IMR-90 (cell line): ENCODE results near the gene GDF9. TPM values are rescaled to one million over a fixed set of nuclear protein-coding genes. Genes with fewer than 3 reads are reported as not detected.

Source experiments
- ATAC-seq: fragments of 200-7000 bp; cut with Tn5 transposase; 2 replicates; pipeline ENCODE4 v1.9.1; 2020; ENCODE audit warnings: low read depth, mild to moderate bottlenecking, moderate library complexity
- BruUV-seq: library from RNA; stranded (reverse); fragments of 400-500 nt; replicated peaks from 2 replicates; lab custom pipeline; 2021; lab: Mats Ljungman, UMichigan
- CTCF ChIA-PET: fragments of 300-600 bp; formaldehyde crosslinking; extraction: SDS; loops from one replicate; lab custom pipeline; 2021; ENCODE audit warnings: antibody characterized with exemption; lab: Yijun Ruan, JAX
- POLR2A ChIA-PET: fragments of 300-600 bp; sonication (Branson Sonifier 250); formaldehyde crosslinking; loops from one replicate; lab custom pipeline; 2022; ENCODE audit warnings: antibody characterized with exemption; ENCODE audit not compliant: unreplicated experiment; lab: Charles Lee
- DNase-seq: peaks from one replicate; pipeline ENCODE4 v3.0.0; 2013
- H2AFZ ChIP-seq: replicated peaks from 2 replicates; pipeline ENCODE3; 2013; ENCODE audit warnings: low read length, mild to moderate bottlenecking; ENCODE audit not compliant: poor library complexity
- H2AK5ac ChIP-seq: 2 replicates; pipeline ENCODE4 v1.6.1; 2013; ENCODE audit warnings: low read depth, low read length, inconsistent platforms
- H2AK9ac ChIP-seq: replicated peaks from 2 replicates; pipeline ENCODE3; 2013; ENCODE audit warnings: mild to moderate bottlenecking, low read depth, low read length, moderate library complexity; ENCODE audit not compliant: poor library complexity
- H2BK120ac ChIP-seq: 2 replicates; pipeline ENCODE4 v1.6.1; 2013; ENCODE audit warnings: low read depth, low read length, inconsistent platforms
- H2BK15ac ChIP-seq: 3 replicates; pipeline ENCODE4 v1.6.1; 2013; ENCODE audit warnings: low read depth, low read length, inconsistent platforms
- H2BK20ac ChIP-seq: 2 replicates; pipeline ENCODE4 v1.6.1; 2013; ENCODE audit warnings: low read depth, mild to moderate bottlenecking, inconsistent platforms, low read length, moderate library complexity
- H2BK5ac ChIP-seq: 2 replicates; pipeline ENCODE4 v1.6.1; 2013; ENCODE audit warnings: mild to moderate bottlenecking, low read depth, low read length, inconsistent platforms; ENCODE audit not compliant: poor library complexity, severe bottlenecking
- H3K14ac ChIP-seq: replicated peaks from 2 replicates; pipeline ENCODE4 v1.6.1; 2013; ENCODE audit warnings: low read depth, low read length, inconsistent platforms
- H3K18ac ChIP-seq: 2 replicates; pipeline ENCODE4 v1.6.1; 2013; ENCODE audit warnings: low read depth, low read length, control low read depth
- H3K23ac ChIP-seq: 2 replicates; pipeline ENCODE4 v1.6.1; 2013; ENCODE audit warnings: low read depth, low read length, inconsistent platforms
- H3K27ac ChIP-seq: 2 replicates; pipeline ENCODE4 v1.5.1; 2013; ENCODE audit warnings: mild to moderate bottlenecking, control low read depth, low read length; ENCODE audit not compliant: insufficient read depth
- H3K27me3 ChIP-seq: 2 replicates; pipeline ENCODE4 v1.6.1; 2013; ENCODE audit warnings: low read length; ENCODE audit not compliant: control insufficient read depth, insufficient read depth
- H3K36me3 ChIP-seq: 2 replicates; pipeline ENCODE4 v1.6.1; 2013; ENCODE audit warnings: low read length, mixed read lengths; ENCODE audit not compliant: control insufficient read depth, insufficient read depth
- H3K4ac ChIP-seq: 2 replicates; pipeline ENCODE4 v1.6.1; 2013; ENCODE audit warnings: low read depth, low read length, inconsistent platforms
- H3K4me1 ChIP-seq: 2 replicates; pipeline ENCODE4 v1.6.1; 2013; ENCODE audit warnings: low read length, mixed read lengths; ENCODE audit not compliant: control insufficient read depth, insufficient read depth
- H3K4me2 ChIP-seq: 2 replicates; pipeline ENCODE4 v1.6.1; 2013; ENCODE audit warnings: low read depth, mild to moderate bottlenecking, control low read depth, low read length, moderate library complexity
- H3K4me3 ChIP-seq: 2 replicates; pipeline ENCODE4 v1.5.1; 2013; ENCODE audit warnings: low read depth, mild to moderate bottlenecking, control low read depth, low read length, moderate library complexity; ENCODE audit not compliant: insufficient read depth
- H3K56ac ChIP-seq: 2 replicates; pipeline ENCODE4 v1.6.1; 2013; ENCODE audit warnings: low read length, inconsistent platforms; ENCODE audit not compliant: insufficient read depth; ENCODE audit errors: extremely low read depth
- H3K79me1 ChIP-seq, 2 experiments: 2 replicates each; pipeline ENCODE4 v1.6.1; 2013; ENCODE audit warnings: low read length in 2 of 2, inconsistent platforms in 1 of 2, low read depth in 1 of 2
- H3K9ac ChIP-seq: 2 replicates; pipeline ENCODE4 v1.6.1; 2013; ENCODE audit warnings: low read depth, low read length, control low read depth
- H3K9me1 ChIP-seq: 2 replicates; pipeline ENCODE4 v1.6.1; 2013; ENCODE audit warnings: low read length, inconsistent platforms; ENCODE audit not compliant: insufficient read depth
- H3K9me3 ChIP-seq: 2 replicates; pipeline ENCODE4 v1.6.1; 2013; ENCODE audit warnings: low read length; ENCODE audit not compliant: control insufficient read depth, insufficient read depth
- H4K20me1 ChIP-seq: 2 replicates; pipeline ENCODE4 v1.6.1; 2013; ENCODE audit warnings: low read length, inconsistent platforms; ENCODE audit not compliant: insufficient read depth
- H4K5ac ChIP-seq: 2 replicates; pipeline ENCODE4 v1.6.1; 2013; ENCODE audit warnings: mild to moderate bottlenecking, low read depth, low read length, control low read depth
- H4K8ac ChIP-seq, 2 experiments: 2 replicates each; pipeline ENCODE4 v1.6.1; 2013; ENCODE audit warnings: low read depth in 2 of 2, low read length in 2 of 2, control low read depth in 1 of 2, inconsistent platforms in 1 of 2
- H4K91ac ChIP-seq: 2 replicates; pipeline ENCODE4 v1.6.1; 2013; ENCODE audit warnings: low read depth, low read length, inconsistent platforms; ENCODE audit not compliant: insufficient read depth
- ELK1 ChIP-seq: fragments of 150-350 bp; IDR thresholded peaks from 2 replicates; pipeline ENCODE4 v1.6.1; 2016; ENCODE audit warnings: low read depth, mild to moderate bottlenecking, low read length, moderate library complexity, borderline replicate concordance
- POLR2A ChIP-seq: IDR thresholded peaks from 2 replicates; pipeline ENCODE4 v1.6.1; 2012; ENCODE audit warnings: mild to moderate bottlenecking, low read depth, low read length
- SMC3 ChIP-seq: fragments of 150-350 bp; IDR thresholded peaks from 2 replicates; pipeline ENCODE4 v1.6.1; 2016; ENCODE audit warnings: low read depth, mild to moderate bottlenecking, antibody characterized with exemption, low read length, moderate library complexity
- WGBS, 2 experiments: methylation state at CpG; one replicate each; pipeline versions ENCODE4 v1.1.5 to v1.1.7; 2013; ENCODE audit warnings: missing lambda C conversion rate in 2 of 2; ENCODE audit not compliant: insufficient read length in 1 of 2; ENCODE audit errors: extremely low coverage in 2 of 2; 5-methylcytosine and 5-hydroxymethylcytosine counted together
- dilution Hi-C: fragments of 300-500 bp; cut with HindIII; formaldehyde crosslinking; loops from one replicate; pipeline ENCODE4 v1.14.3; 2018; ENCODE audit warnings: low sequenced_read_pairs; ENCODE audit not compliant: unreplicated experiment
- in situ Hi-C: fragments of 300-500 bp; cut with MboI; formaldehyde crosslinking; loops from 3 replicates; pipeline ENCODE4 v1.14.3; 2019; ENCODE audit warnings: low sequenced_read_pairs, inconsistent platforms, mixed read lengths
- intact Hi-C: fragments of 100-400 bp; cut with micrococcal nuclease; formaldehyde crosslinking; loops from 2 replicates; pipeline ENCODE4 v1.10.0; 2022
- polyA plus RNA-seq, 3 experiments: library from polyadenylated mRNA; depleted of rRNA; stranded (reverse); fragments of >200 nt; gene quantifications; 2 replicates each; pipeline ENCODE4 v1.2.3, GENCODE V29; 2012; ENCODE audit warnings: low replicate concordance in 1 of 3
- total RNA-seq: library from RNA; depleted of rRNA; stranded (reverse); fragments of >200 nt; gene quantifications from 2 replicates; pipeline ENCODE4 v1.2.3, GENCODE V29; 2012

The GDF9 gene
- total and polyA plus RNA-seq, 2 of the 4 experiments (the other 2 are of a cell fraction): 0.18 to 0.21 TPM

DNA sequence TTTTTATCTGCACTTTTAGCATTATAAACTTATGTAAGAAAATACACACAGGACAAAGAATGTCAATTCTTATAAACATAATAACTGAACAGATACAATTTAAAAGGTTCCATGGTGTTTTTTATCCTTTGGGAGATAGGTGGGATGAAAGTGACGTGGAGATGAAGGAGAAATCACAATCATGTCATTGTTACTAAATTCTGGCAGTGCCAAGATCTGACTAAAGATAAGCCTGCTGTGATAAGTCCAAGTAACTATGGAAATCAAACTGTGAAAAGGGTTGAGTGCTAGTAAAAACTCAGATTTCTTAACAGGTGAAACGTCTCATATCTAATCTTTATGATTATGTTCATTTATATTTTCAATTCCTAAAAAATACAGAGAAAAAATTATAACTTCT is 18.3 kb upstream of the GDF9 start:
- dilution Hi-C loops: no loop called here
- intact Hi-C loops: no loop called here
- CTCF ChIA-PET: no interaction called here
- Histone ChIP-seq H2AK9ac (no peak overlapping the region), H4K5ac (no peak overlapping the region), H4K20me1 (no peaks in the 10 kb centered on the region), H4K8ac (no peak overlapping the region), H3K9me1 (no peaks in the 10 kb centered on the region; the same call in 1 of the 2 replicates), H4K91ac (no peak overlapping the region), H3K27ac (no peak overlapping the region), H2BK5ac (no peak overlapping the region), H3K4me2 (no peak overlapping the region), H3K4me3 (no peak overlapping the region), H2BK15ac (no peak overlapping the region), H2BK20ac (no peak overlapping the region), H3K18ac (no peak overlapping the region), H3K9me3 (no peaks in the 10 kb centered on the region), H3K79me1 (peaks cover 4 to 18% of the 10 kb centered on the region in 2 experiments), H2AK5ac (no peak overlapping the region), H3K4ac (no peak overlapping the region), H2AFZ (no peak overlapping the region), H3K9ac (no peak overlapping the region), H3K4me1 (no peaks in the 10 kb centered on the region), H3K23ac (no peak overlapping the region), H3K14ac (no peak overlapping the region), H3K36me3 (peaks cover 48% of the 10 kb centered on the region), H2BK120ac (no peak overlapping the region), H3K56ac (no peak overlapping the region), H3K27me3 (no peaks in the 10 kb centered on the region)
- in situ Hi-C loops: loop anchor here (5.0 kb wide), 1 partner anchor 497 kb away; no protein-coding TSS in a partner anchor
- no TSS peak for BruUV-seq
- DNase-seq (no peak), ATAC-seq (no peak)
- POLR2A ChIA-PET: interaction anchor here (0.6 kb wide), 1 partner anchor 67 kb away, joined by 3 read pairs; no protein-coding TSS in a partner anchor
- 80% methylated on average over 1 of the region's 2 CpGs; no CpG with 5 or more reads in 1 of the 2 experiments for WGBS, 2 experiments
- no peak for TF ChIP-seq POLR2A
- TF ChIP-seq SMC3: no peak
- TF ChIP-seq ELK1: no peak
